ENCODE data around the gene RSPH6A.
"Not testable (repeated sequence)": the region's sequence is repeated elsewhere in the genome, so short reads cannot be mapped to it uniquely, and the experiment has no call there.

RSPH6A gene

GRCh38 chr19:45752639-45753038, 62.5 kb downstream of the RSPH6A start:
- TF ChIP-seq SNAI2 (CRISPR knock-in tag; IDR thresholded peaks at IDR 0.05) (no peak), ARNTL (CRISPR knock-in tag; IDR thresholded peaks at IDR 0.05; ENCODE audit: borderline replicate concordance, low read depth) (no peak), TOX (CRISPR knock-in tag; IDR thresholded peaks at IDR 0.05; ENCODE audit: borderline replicate concordance) (no peak), ZNF565 (CRISPR knock-in tag; conservative IDR thresholded peaks at IDR 0.05; ENCODE audit: low read depth) (no peak), ESRRG (CRISPR knock-in tag; IDR thresholded peaks at IDR 0.05) (no peak), TSHZ2 (CRISPR knock-in tag; IDR thresholded peaks at IDR 0.05) (no peak), CSDC2 (CRISPR knock-in tag; IDR thresholded peaks at IDR 0.05) (no peak), ZFP3 (CRISPR knock-in tag; IDR thresholded peaks at IDR 0.05) (no peak), POU6F1 (CRISPR knock-in tag; IDR thresholded peaks at IDR 0.05; ENCODE audit: borderline replicate concordance, low read depth) (no peak)
- no peak for ATAC-seq

DNA sequence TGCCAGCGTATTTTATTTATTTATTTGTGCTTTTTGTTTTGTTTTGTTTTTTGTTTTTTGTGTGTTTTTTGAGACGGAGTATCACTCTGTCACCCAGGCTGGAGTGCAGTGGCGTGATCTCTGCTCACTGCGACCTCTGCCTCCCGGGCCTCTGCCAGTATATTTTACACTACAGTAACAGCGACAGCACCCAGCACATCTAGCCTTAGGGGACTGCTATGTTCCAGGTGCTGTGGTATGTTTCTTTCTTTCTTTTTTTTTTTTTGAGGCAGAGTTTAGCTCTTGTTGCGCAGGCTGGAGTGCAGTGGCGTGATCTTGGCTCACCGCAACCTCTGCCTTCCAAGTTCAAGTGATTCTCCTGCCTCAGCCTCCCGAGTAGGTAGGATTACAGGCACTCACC, 63.6 kb downstream of the RSPH6A start:
- not testable (repeated sequence) for ATAC-seq

DNA sequence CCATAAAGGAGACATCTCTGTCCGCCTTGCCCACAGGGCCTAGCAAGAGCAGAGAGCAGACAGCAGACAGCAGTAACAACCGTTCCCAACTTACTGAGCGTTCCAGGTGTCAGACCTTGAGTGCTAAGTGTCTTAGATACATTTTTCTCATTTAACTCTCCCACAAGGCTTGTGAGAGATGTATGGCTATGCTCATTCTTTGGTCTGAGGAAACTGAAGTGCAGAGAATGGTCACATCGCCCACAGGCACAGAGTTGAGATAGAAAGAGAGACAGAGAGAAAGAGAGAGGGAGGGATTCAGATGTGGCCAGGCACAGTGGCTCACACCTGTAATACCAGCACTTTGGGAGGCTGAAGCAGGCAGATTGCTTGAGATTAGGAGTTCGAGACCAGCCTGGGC, 67.6 kb downstream of the RSPH6A start:
- no peak for ATAC-seq
- TF ChIP-seq ZC3H10 (CRISPR knock-in tag; IDR thresholded peaks at IDR 0.05) (no peak), OSR1 (CRISPR knock-in tag; IDR thresholded peaks at IDR 0.05) (no peak), ZNF70 (CRISPR knock-in tag; IDR thresholded peaks at IDR 0.05) (no peak), ZNF8 (CRISPR knock-in tag; IDR thresholded peaks at IDR 0.05) (no peak), ESRRG (CRISPR knock-in tag; IDR thresholded peaks at IDR 0.05) (no peak), ARNTL (CRISPR knock-in tag; IDR thresholded peaks at IDR 0.05; ENCODE audit: borderline replicate concordance, low read depth) (no peak), CREB5 (CRISPR knock-in tag; IDR thresholded peaks at IDR 0.05; ENCODE audit: low read depth) (no peak)

DNA sequence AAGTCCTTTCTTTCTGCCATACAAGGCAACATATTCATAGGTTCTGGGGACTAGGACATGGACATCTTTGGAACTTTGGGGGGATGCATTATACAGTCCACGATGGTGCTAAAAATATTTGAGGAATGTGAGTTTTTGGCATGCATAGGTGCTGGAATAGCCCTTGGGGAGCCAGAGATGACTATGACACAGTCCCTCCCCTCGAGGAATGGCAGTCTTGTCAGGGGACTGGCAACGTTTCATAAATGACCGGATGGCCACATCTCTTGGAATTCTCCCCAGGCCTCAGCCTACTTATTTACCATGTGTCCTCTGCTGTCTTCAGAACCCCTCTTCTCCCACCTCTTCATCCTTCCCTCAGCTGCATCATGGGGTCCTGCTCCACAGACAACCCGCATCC, 68.2 kb downstream of the RSPH6A start:
- no peak for ATAC-seq
- no peak for TF ChIP-seq ZC3H10 (CRISPR knock-in tag; IDR thresholded peaks at IDR 0.05)
- TF ChIP-seq ZFP30 (CRISPR knock-in tag; IDR thresholded peaks at IDR 0.05), result no peak
- TF ChIP-seq ZNF70 (CRISPR knock-in tag; IDR thresholded peaks at IDR 0.05), result no peak
- no peak for TF ChIP-seq PATZ1 (CRISPR knock-in tag; IDR thresholded peaks at IDR 0.05; ENCODE audit: borderline replicate concordance)
